ENCODE data around the gene SPATA31E1.

Gene SPATA31E1

GRCh38 chr9:87872079-87872624 is 10.5 kb upstream of the SPATA31E1 start:
- no peaks in the 10 kb centered on the region for H3K9me3 Mint-ChIP-seq
- H3K27me3 Mint-ChIP-seq (ENCODE audit: low read depth) = peaks cover 16% of the 10 kb centered on the region
- no peaks in the 10 kb centered on the region for H3K36me3 Mint-ChIP-seq (ENCODE audit: low read depth)
- H3K4me3 Mint-ChIP-seq = no peak overlapping the region
- H3K4me1 Mint-ChIP-seq = peaks cover 31% of the 10 kb centered on the region
- H3K27ac Mint-ChIP-seq = peak overlapping the region; percentile 12 to 54 (median 24)
- TF ChIP-seq, protein P1, sequence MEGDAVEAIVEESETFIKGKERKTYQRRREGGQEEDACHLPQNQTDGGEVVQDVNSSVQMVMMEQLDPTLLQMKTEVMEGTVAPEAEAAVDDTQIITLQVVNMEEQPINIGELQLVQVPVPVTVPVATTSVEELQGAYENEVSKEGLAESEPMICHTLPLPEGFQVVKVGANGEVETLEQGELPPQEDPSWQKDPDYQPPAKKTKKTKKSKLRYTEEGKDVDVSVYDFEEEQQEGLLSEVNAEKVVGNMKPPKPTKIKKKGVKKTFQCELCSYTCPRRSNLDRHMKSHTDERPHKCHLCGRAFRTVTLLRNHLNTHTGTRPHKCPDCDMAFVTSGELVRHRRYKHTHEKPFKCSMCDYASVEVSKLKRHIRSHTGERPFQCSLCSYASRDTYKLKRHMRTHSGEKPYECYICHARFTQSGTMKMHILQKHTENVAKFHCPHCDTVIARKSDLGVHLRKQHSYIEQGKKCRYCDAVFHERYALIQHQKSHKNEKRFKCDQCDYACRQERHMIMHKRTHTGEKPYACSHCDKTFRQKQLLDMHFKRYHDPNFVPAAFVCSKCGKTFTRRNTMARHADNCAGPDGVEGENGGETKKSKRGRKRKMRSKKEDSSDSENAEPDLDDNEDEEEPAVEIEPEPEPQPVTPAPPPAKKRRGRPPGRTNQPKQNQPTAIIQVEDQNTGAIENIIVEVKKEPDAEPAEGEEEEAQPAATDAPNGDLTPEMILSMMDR (IDR thresholded peaks at IDR 0.05; ENCODE audit: unreplicated experiment in 3 of 3) = no peak

- Mint-ChIP-seq H3K27ac (peak overlapping the region; percentile 84 to 96 (median 91)), H3K9me3 (peaks cover 3% of the 10 kb centered on the region), H3K36me3 (ENCODE audit: low read depth) (no peaks in the 10 kb centered on the region), H3K4me3 (peak overlapping the region in 1 of 3 experiments; percentile 1), H3K4me1 (peaks cover 36% of the 10 kb centered on the region), H3K27me3 (ENCODE audit: low read depth) (peaks cover 13% of the 10 kb centered on the region)
- TF ChIP-seq, protein P1 (IDR thresholded peaks at IDR 0.05; ENCODE audit: unreplicated experiment in 3 of 3) = no peak
These were observed 8.9 kb upstream of the SPATA31E1 start for GRCh38 chr9:87873607-87874303.

DNA sequence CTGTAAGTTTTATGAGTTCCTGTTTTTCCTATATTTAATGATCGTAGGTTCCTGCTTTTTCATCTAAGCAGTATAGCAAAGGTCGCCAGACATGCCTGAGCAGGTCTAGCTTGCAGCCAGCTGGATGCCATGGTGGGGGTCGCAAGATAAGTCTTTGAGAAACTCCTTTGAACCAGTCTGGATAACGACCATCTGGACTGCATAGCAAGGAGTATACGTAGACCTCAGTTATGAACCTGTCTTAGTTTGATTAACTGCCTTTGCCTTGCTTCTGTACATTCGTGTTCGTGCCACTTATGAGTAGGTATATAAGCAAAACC is 8.4 kb upstream of the SPATA31E1 start:
- Mint-ChIP-seq H3K36me3 (ENCODE audit: low read depth) (no peaks in the 10 kb centered on the region), H3K9me3 (peaks cover 3% of the 10 kb centered on the region), H3K4me1 (peaks cover 36% of the 10 kb centered on the region), H3K27me3 (ENCODE audit: low read depth) (peaks cover 13% of the 10 kb centered on the region), H3K4me3 (peak overlapping the region in 1 of 3 experiments; percentile 1), H3K27ac (peak overlapping the region; percentile 84 to 96 (median 91))
- TF ChIP-seq, protein P1 (IDR thresholded peaks at IDR 0.05; ENCODE audit: unreplicated experiment in 3 of 3) = no peak

DNA sequence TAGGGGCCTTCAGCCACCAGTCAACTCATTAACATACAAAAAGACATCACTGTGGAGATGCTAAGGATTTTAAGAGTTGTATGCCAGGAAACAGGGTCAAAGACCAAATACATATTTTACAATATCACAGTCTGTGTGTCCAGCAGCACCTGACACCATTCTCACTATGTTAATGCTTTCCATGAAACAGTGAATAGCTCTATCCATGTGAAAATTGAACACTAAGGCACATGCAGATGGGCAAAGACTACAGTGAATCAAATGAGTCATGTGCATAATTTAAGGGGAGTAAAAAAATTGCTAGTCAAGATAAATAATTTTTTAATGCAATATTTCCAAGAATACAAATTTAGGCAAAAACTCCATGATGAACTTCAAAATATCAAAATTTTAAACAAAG is 7.6 kb upstream of the SPATA31E1 start:
- H3K27me3 Mint-ChIP-seq (ENCODE audit: low read depth) = peaks cover 13% of the 10 kb centered on the region
- H3K9me3 Mint-ChIP-seq = peaks cover 3% of the 10 kb centered on the region

DNA sequence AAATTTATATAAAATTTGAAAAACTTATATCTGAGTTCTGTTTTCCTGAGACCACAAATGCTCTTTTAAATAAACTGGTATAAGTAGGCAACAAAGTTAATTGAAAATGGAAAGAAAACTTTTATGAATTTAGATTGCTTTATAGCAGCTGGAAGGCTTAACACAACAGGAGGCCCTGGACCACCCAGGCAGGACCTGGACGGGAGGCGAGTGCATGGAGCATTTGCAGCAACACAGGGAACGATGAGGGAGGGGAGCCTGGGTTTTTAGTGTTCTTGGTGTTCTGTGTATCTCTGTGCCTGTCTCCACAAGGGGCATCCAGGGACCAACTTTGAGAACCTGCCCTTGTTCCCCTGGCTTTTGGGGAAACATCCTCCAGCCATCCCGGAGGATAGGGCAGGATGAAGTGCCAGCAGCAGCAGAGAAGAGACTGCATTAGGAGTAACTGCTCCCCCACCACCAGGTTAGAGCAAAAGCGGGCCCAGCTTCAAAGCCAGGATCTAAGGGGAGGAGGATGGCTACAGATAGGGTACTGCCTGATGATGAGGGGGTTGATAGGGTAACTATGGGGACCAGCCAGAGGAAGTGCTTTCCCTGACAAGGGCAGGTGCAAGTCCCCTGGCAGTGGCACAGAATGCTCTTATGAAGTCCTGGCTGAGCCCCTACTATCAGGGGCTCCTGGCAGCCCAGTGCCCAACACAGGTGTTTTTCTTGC is 6.7 kb upstream of the SPATA31E1 start:
- Mint-ChIP-seq H3K27ac (peak overlapping the region; percentile 90 to 96 (median 91)), H3K27me3 (ENCODE audit: low read depth) (peaks cover 13% of the 10 kb centered on the region), H3K4me3 (no peak overlapping the region)

More for the DNA sequence above, 7.6 kb upstream of the SPATA31E1 start:
- Mint-ChIP-seq H3K4me1 (peaks cover 36% of the 10 kb centered on the region), H3K27ac (peak overlapping the region; percentile 87 to 96 (median 91)), H3K4me3 (no peak overlapping the region), H3K36me3 (ENCODE audit: low read depth) (no peaks in the 10 kb centered on the region)
- TF ChIP-seq, protein P1 (IDR thresholded peaks at IDR 0.05; ENCODE audit: unreplicated experiment in 3 of 3) = no peak

More for the DNA sequence above, 6.7 kb upstream of the SPATA31E1 start:
- no peaks in the 10 kb centered on the region for H3K36me3 Mint-ChIP-seq (ENCODE audit: low read depth)
- H3K9me3 Mint-ChIP-seq = peaks cover 3% of the 10 kb centered on the region
- TF ChIP-seq, protein P1 (IDR thresholded peaks at IDR 0.05; ENCODE audit: unreplicated experiment in 3 of 3) = no peak
- H3K4me1 Mint-ChIP-seq = peaks cover 36% of the 10 kb centered on the region

Data from nephron (organoid).